EL (cell line): ENCODE results near the gene TRIM77.
"Not testable (repeated sequence)": the region's sequence is repeated elsewhere in the genome, so short reads cannot be mapped to it uniquely, and the experiment has no call there.

Experiments
- DNase-seq: peaks from one replicate; pipeline ENCODE4 v3.0.0-alpha.2; 2016

TRIM77 gene, protein sequence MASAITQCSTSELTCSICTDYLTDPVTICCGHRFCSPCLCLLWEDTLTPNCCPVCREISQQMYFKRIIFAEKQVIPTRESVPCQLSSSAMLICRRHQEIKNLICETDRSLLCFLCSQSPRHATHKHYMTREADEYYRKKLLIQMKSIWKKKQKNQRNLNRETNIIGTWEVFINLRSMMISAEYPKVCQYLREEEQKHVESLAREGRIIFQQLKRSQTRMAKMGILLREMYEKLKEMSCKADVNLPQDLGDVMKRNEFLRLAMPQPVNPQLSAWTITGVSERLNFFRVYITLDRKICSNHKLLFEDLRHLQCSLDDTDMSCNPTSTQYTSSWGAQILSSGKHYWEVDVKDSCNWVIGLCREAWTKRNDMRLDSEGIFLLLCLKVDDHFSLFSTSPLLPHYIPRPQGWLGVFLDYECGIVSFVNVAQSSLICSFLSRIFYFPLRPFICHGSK

DNA sequence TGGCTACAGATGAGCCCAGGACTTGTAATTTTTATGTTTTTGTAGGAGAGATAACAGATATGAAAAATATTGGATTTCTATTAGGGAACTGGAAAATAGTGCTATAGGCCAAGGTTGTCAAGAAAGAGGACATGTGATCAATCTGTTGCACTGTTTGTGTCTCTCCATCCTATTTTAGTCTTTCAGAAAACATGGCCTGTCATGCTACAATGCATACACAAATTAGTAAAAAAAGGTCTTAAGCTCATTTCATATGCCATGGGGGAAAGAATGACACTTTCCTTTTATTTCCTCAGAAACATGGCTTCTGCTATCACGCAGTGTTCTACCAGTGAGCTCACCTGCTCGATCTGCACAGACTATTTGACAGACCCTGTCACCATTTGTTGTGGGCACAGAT lies at the start of gene TRIM77:
TSS of gene TRIM77 (plus strand) at position 301 of the 400 bp plus-strand sequence. CDS start at position 301, 0 bp downstream.
- DNase-seq, result not testable (repeated sequence)

DNA sequence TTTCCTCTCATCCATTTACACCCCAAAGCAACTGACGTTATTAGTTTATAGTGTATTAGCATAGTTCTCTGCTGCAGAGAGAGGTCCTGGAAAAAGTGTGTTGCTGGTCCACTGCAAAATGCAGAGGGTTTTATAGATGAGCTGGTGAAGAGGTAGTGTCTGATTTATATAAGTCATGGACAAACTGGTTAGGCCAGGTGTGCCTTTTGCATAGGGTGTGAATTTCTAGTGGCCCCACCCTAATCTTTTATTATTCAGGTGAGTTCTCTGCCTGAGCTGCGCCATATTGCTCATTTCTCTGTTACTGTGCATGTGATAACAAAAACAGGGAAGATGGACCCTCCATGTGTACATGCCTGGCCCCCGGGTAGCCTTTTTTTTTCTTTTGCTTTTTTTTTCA lies 43.1 kb upstream of the TRIM77 start:
- DNase-seq, result no peak

DNA sequence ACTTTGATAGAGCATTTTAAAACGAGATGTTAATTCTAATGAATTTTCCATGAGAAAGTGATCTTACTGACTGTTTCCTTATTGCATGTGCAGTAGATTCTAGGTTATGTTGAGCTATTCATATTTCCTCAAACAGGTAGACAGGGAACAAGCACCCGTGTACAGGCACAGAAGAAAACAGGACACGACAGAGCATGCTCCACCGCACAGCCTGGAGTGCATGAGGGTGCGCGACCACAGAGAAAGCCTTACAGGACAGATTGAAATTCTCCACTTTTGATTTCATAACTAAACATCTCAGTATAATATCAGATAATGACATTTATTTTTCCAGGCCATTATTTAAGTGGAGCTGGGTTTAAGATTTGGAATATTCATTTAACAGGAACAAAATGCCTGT lies 41.9 kb upstream of the TRIM77 start:
- DNase-seq, result not testable (repeated sequence)

DNA sequence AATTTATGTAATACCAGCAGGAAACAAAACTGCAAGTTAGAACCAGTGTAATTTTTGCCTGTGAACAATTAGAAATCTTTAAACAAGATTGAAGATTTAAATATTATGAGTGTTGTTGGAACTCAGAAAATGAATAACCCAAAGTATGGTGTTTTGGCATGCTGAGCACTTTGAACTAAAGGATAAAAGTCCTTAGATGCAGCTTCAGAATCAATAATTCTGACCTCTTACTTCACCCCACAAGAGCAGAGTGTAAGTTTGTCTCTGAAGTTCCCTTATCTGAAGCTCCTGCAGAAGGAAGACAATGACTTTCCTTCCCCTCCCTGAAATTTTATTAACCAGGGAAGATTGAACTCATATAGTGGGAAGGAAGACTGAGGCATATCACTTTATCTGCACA lies 40.5 kb upstream of the TRIM77 start:
- not testable (repeated sequence) for DNase-seq

DNA sequence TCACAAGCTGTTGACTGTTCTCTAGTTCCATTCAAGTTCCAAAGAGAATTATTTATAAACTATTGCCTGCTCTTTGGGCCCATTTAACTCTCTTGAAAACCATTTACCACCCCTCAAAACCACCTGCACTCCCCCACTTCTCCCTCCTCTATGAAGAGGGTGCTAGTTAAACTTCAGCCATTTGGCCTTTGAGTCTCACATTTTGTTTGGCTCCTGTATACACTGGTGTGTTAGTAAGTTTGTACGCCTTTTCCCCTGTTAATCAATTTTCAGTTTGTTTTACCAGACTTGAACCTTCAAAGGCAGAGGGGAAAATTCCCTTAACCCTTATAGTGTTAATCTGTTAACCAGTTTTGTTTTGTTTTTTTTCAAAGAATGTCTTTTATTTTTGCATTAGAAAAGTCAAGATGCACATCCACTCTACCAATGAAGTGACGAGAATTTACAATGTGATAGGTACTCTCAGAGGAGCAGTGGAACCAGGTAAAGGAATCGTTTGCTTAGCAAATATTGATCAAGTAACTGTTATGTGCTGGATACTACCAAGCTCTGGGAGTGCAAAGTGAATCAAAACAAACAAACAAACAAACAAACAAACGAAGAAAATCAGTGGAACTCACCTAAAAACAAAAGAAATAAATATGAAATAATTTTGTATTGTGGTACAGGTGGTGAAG lies 40.0 kb upstream of the TRIM77 start:
- not testable (repeated sequence) for DNase-seq

DNA sequence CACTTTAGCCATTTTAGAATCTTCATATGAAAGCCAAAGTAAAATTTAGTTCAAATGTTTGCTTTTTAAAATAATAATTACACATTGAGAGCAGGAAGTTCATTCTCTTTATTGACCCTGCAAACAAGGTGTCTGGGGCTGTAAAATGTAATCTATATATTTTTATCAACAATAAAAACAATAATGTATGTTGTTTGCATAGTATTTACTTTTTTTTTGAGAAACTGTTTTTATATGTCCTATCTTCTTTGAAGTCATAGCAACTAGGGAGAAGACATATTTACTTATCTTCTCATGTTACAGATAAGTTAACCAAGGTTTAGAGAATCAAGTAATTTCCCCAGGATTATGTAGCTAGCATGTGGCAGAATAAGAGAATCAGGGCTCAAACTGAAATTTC lies 37.6 kb upstream of the TRIM77 start:
- not testable (repeated sequence) for DNase-seq

DNA sequence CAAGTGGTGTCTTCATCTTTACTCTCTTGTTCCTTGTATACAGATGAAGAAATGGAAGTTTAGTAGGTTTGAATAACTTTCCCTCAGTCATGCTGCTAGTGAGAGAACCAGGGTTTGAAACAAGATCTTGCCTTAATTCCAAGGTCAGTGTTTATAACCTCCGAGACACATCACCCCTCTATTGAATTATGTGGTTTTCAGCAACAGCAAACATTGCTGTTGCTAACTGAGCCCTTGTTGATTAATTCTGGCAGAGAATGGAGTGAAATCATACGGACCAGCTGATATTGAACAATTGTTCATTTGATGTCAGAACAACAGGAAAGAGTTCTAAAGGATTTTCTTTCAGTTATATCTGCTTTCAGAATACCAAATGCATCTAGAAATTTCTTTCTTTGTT lies 36.7 kb upstream of the TRIM77 start:
- not testable (repeated sequence) for DNase-seq

DNA sequence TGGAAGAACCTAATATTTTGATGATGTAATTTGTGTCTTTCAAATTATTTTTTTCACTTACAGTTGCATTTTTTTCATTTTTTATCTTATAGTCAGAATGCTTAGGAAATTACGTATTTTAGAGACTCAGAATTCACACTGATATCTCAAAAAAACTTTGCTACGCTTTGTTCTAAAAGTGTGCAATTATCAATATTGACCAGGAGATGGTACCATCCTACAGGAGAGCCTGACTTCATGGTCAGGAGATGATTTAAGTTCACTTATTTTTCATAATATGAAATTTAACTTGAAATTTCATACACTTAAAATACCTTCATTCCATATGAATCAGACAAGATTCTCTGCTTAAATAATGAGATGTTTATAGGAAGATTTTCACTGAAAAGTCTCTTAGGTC lies 34.7 kb upstream of the TRIM77 start:
- DNase-seq, result not testable (repeated sequence)

DNA sequence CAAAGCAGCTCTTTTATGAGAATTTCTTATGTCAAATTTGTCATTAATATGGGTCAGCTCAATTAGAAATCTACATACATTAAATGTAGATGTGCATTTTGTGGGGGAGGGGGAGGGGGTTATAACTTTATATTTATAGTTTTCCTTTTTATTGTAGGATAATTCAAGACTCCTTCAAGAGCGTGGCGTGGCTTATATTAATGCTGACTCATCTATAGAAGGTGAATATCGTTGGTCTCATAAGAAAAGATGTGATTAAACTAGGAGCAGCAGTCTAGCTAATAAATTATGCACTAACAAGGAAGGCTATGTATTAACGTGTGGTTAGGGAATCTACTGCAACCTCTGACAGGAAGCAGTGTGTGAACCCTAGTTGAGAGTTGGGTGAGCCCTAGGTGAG lies 34.2 kb upstream of the TRIM77 start:
- not testable (repeated sequence) for DNase-seq

DNA sequence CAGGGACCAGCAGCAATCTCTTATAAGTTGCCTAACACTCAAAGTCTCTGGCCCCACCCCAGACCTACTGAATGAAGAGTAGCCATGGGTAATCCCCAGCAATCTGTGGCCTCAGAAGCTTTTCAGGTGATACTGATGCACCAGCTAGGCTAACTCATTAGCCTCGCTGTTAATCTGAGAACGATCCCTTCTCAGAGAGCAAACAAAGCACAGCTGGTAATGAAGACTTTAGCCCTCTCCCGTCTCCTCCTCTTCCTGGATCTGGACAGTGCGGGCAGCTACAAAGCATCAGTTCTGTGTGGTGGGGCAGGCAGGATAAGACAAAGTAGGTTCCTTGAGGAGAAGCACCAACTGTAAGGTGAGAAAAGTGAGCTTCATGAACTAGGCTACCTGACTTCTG lies 3.0 kb upstream of the TRIM77 start:
- not testable (repeated sequence) for DNase-seq

DNA sequence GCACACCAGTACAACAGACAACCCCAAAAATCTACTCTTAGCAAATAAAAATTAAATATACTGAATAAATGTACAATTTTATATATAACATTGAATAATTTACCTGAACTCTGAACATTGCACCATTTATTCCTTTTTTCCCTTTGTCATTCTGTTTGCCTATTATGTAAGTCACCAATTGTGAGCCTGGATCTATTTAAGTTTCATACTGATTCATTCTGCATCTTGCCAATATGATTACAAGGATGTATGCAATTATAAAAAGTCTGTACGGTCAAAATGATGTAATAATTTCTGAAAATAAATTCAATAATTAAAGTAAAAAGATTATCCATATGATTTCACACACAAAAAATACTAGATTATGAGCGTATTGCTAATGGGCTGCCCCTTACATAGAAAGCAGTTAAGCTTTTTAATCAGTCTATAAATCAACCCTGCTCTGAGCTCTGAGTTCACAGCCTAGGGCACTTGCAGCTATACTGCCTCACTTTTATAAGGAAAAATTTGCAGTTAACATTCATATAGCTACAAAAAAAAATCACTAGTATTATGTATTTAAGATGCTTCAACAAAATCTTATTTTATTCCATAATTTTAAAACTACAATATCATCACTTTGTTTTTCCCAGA lies 14.9 kb downstream of the TRIM77 start:
- not testable (repeated sequence) for DNase-seq

DNA sequence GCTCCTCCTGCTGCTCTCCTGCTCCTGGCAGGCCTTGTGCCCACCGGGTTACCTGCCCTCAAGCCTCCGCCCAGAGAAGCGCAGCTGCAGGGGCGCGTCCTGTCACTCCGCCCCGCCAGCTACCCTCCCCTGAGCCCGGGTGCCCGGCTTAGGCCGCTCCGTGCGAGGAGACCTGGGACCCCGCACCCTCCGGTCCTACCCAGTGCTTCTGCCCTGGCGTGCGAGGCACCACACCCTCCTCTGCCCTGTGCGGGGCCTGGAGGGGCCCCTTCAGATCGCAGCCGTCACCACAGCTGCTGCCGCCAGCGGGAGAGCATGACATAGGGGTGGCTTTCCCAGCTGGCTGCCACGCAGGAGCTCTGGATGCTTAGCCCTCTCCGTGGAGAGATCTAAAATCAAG lies 20.1 kb downstream of the TRIM77 start:
- not testable (repeated sequence) for DNase-seq

DNA sequence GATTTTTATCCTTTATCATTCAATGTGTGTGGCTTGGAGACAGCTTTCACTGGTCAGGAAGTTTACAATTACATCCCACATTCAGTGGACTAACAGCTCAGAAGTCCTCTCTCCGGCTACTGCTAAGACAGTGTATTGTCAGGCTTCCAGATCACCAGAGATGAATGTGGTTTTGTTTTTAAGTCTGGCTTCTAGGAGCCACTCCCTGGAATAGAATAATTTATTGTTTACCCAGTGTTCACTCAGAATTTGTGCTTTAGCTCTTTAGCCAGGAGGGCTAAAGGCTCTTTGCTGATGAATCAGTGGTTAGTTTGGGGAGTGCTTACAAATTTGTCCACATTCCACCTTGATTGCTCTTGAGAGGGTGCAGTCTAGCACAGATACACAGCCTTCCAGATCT lies 26.5 kb downstream of the TRIM77 start:
- no peak for DNase-seq

DNA sequence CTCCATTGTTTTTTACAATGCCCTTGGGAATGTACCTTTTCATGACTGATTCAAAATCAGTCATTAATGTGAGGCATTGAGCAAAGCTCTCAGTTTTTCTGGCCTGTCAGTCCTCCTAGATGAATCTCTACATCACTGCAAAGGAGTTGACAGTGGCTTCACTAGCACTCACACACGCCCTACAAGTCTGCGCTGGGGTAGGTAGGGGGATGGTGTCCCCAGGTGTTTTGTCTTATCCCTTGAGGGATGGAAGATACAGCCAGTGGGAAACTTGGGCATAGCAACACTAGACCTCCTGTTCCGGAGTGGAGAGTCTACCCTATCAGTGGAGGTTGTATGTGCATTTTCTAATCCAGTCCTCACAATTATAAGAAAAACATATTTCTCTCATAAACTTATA lies 27.0 kb downstream of the TRIM77 start:
- DNase-seq, result no peak

DNA sequence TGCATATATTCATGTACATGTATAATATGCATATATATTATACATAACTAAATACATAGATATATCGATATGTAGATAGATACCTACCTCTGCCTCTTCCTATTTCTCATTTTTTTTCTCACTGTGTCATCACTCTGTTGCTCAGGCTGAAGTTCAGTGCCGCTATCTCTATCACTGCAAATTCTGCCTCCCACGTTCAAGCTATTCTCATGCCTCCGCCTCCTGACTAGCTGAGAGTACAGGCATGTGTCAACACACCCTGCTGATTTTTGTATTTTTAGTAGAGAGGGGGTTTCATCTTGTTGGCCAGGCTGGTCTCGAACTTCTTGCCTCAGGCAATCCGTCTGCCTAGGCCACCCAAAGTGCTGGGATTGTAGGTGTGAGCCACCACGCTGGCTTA lies 31.3 kb downstream of the TRIM77 start:
- DNase-seq, result not testable (repeated sequence)

DNA sequence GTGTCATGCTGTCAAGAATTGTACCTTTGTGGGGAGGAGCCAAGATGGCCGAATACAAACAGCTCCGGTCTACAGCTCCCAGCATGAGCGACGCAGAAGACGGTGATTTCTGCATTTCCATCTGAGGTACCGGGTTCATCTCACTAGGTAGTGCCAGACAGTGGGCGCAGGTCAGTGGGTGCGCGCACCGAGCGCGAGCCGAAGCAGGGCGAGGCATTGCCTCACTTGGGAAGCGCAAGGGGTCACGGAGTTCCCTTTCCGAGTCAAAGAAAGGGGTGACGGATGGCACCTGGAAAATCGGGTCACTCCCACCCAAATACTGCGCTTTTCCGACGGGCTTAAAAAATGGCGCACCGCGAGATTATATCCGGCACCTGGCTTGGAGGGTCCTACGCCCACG lies 34.1 kb downstream of the TRIM77 start:
- not testable (repeated sequence) for DNase-seq

DNA sequence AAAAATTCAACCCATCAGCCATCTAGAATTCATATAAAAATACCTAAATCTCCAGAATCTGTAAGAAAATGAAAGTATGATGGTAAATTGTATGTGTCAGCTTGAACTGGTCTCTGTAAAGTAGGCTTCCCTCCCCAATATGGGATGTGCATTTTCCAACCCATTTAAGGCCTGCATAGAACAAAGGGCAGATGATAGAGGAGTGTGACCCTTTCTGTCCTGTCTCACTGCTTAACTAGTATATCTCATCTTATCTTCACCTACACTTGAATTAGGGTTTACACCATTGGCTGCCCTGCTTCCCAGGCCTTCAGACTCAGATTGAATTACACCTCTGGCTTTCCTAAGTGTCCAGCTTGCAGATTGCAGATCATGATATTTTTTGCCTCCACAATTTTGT lies 40.7 kb downstream of the TRIM77 start:
- not testable (repeated sequence) for DNase-seq
